H9 (cell line): ENCODE data around the gene COQ8A. TPM values are rescaled to one million over a fixed set of nuclear protein-coding genes. Genes with fewer than 3 reads are reported as not detected.
A peak's percentile ranks its signal among the peaks of the same experiment; 100 is the strongest.

ENCODE experiments used
- DNase-seq: peaks from one replicate; pipeline ENCODE4 v3.0.0-alpha.2; 2017
- H2AFZ ChIP-seq: one replicate; pipeline ENCODE4 v1.6.1; 2013; ENCODE audit warnings: mild to moderate bottlenecking, low read length, control low read depth, moderate library complexity
- H2AK5ac ChIP-seq: 2 replicates; pipeline ENCODE4 v1.6.1; 2013; ENCODE audit warnings: low read length, control low read depth, mixed read lengths; ENCODE audit not compliant: insufficient read length
- H2BK120ac ChIP-seq: one replicate; pipeline ENCODE4 v1.6.1; 2013; ENCODE audit warnings: low read depth, mild to moderate bottlenecking, low read length, control low read depth, inconsistent platforms; ENCODE audit not compliant: poor library complexity, severe bottlenecking
- H2BK12ac ChIP-seq: 2 replicates; pipeline ENCODE4 v1.6.1; 2013; ENCODE audit warnings: low read length, control low read depth, mixed read lengths, low read depth; ENCODE audit not compliant: insufficient read length
- H2BK15ac ChIP-seq: 2 replicates; pipeline ENCODE4 v1.6.1; 2013; ENCODE audit warnings: low read depth, low read length, control low read depth
- H2BK20ac ChIP-seq: one replicate; pipeline ENCODE4 v1.6.1; 2013; ENCODE audit warnings: low read depth, mild to moderate bottlenecking, low read length, control low read depth, inconsistent platforms; ENCODE audit not compliant: poor library complexity, severe bottlenecking
- H2BK5ac ChIP-seq: 2 replicates; pipeline ENCODE4 v1.6.1; 2013; ENCODE audit warnings: low read length, control low read depth, mixed read lengths; ENCODE audit not compliant: insufficient read length
- H3K14ac ChIP-seq: 2 replicates; pipeline ENCODE4 v1.6.1; 2013; ENCODE audit warnings: low read length, control low read depth; ENCODE audit not compliant: insufficient read depth
- H3K18ac ChIP-seq: 2 replicates; pipeline ENCODE4 v1.6.1; 2013; ENCODE audit warnings: low read depth, mild to moderate bottlenecking, mixed read lengths, low read length, control low read depth; ENCODE audit not compliant: insufficient read length
- H3K23ac ChIP-seq: 2 replicates; pipeline ENCODE4 v1.6.1; 2013; ENCODE audit warnings: low read length, control low read depth, mixed read lengths, low read depth; ENCODE audit not compliant: insufficient read length
- H3K23me2 ChIP-seq: 2 replicates; pipeline ENCODE4 v1.6.1; 2013; ENCODE audit warnings: low read depth, mild to moderate bottlenecking, mixed read lengths, low read length, control low read depth; ENCODE audit not compliant: insufficient read length, poor library complexity, severe bottlenecking
- H3K27ac ChIP-seq: 2 replicates; pipeline ENCODE4 v1.5.1; 2013; ENCODE audit warnings: low read length, control low read depth, mixed read lengths, low read depth; ENCODE audit not compliant: insufficient read length
- H3K27me3 ChIP-seq: 2 replicates; pipeline ENCODE4 v1.6.1; 2013; ENCODE audit warnings: low read length, control low read depth, inconsistent platforms; ENCODE audit not compliant: insufficient read depth
- H3K4ac ChIP-seq: 2 replicates; pipeline ENCODE4 v1.6.1; 2013; ENCODE audit warnings: low read depth, mild to moderate bottlenecking, control low read depth, inconsistent platforms, low read length, moderate library complexity
- H3K4me1 ChIP-seq: 2 replicates; pipeline ENCODE4 v1.6.1; 2013; ENCODE audit warnings: low read length, control low read depth, inconsistent platforms; ENCODE audit not compliant: insufficient read depth
- H3K4me2 ChIP-seq: 2 replicates; pipeline ENCODE4 v1.6.1; 2013; ENCODE audit warnings: low read length, control low read depth, mixed read lengths; ENCODE audit not compliant: insufficient read length, insufficient read depth
- H3K56ac ChIP-seq: 2 replicates; pipeline ENCODE4 v1.6.1; 2013; ENCODE audit warnings: low read depth, mild to moderate bottlenecking, mixed read lengths, low read length, control low read depth; ENCODE audit not compliant: insufficient read length
- H3K79me1 ChIP-seq: 2 replicates; pipeline ENCODE4 v1.6.1; 2013; ENCODE audit warnings: low read depth, mild to moderate bottlenecking, moderate library complexity, low read length, control low read depth, inconsistent platforms; ENCODE audit not compliant: insufficient read depth, poor library complexity, severe bottlenecking
- H3K79me2 ChIP-seq: 2 replicates; pipeline ENCODE4 v1.6.1; 2013; ENCODE audit warnings: low read length, control low read depth, inconsistent platforms; ENCODE audit not compliant: insufficient read depth
- H3K9ac ChIP-seq: 2 replicates; pipeline ENCODE4 v1.6.1; 2013; ENCODE audit warnings: low read length, control low read depth, mixed read lengths; ENCODE audit not compliant: insufficient read length; ENCODE audit errors: extremely low read depth
- H3K9me3 ChIP-seq: one replicate; pipeline ENCODE4 v1.6.1; 2013; ENCODE audit warnings: low read depth, low read length, inconsistent platforms; ENCODE audit not compliant: control insufficient read depth
- H3T11ph ChIP-seq: one replicate; pipeline ENCODE4 v1.6.1; 2013; ENCODE audit warnings: mild to moderate bottlenecking, low read length, control low read depth, inconsistent platforms
- H4K20me1 ChIP-seq: one replicate; pipeline ENCODE4 v1.6.1; 2013; ENCODE audit not compliant: control insufficient read depth, insufficient read length, insufficient read depth
- H4K5ac ChIP-seq: 2 replicates; pipeline ENCODE4 v1.6.1; 2013; ENCODE audit warnings: low read depth, mild to moderate bottlenecking, mixed read lengths, low read length, control low read depth; ENCODE audit not compliant: insufficient read length
- H4K8ac ChIP-seq: replicated peaks from 2 replicates; pipeline ENCODE4 v1.6.1; 2013; ENCODE audit warnings: low read length, control low read depth, mixed read lengths, low read depth; ENCODE audit not compliant: insufficient read length
- H4K91ac ChIP-seq: 2 replicates; pipeline ENCODE4 v1.6.1; 2013; ENCODE audit warnings: low read depth, mild to moderate bottlenecking, moderate library complexity, mixed read lengths, low read length, control low read depth; ENCODE audit not compliant: insufficient read length
- H3K27ac Mint-ChIP-seq, 3 experiments: 2 replicates in 2 of 3; 3 replicates in 1 of 3; pipeline ENCODE4 v1.8.0; 2020 to 2021; ENCODE audit warnings: mixed read lengths in 3 of 3, mild to moderate bottlenecking in 1 of 3, moderate library complexity in 1 of 3
- H3K27me3 Mint-ChIP-seq: 2 replicates; pipeline ENCODE4 v1.8.0; 2021; ENCODE audit warnings: low read depth, mild to moderate bottlenecking, moderate library complexity, mixed read lengths
- H3K36me3 Mint-ChIP-seq, 3 experiments: 2 replicates in 2 of 3; 3 replicates in 1 of 3; pipeline ENCODE4 v1.8.0; 2020 to 2021; ENCODE audit warnings: low read depth in 3 of 3, mixed read lengths in 3 of 3; ENCODE audit not compliant: insufficient read depth in 1 of 3
- H3K4me1 Mint-ChIP-seq, 2 experiments: 2 replicates each; pipeline ENCODE4 v1.8.0; 2020; ENCODE audit warnings: mixed read lengths in 2 of 2
- H3K4me3 Mint-ChIP-seq, 2 experiments: 2 replicates in 1 of 2; 3 replicates in 1 of 2; pipeline ENCODE4 v1.8.0; 2020 to 2021; ENCODE audit warnings: mild to moderate bottlenecking in 2 of 2, mixed read lengths in 2 of 2, moderate library complexity in 1 of 2
- H3K9me3 Mint-ChIP-seq, 2 experiments: 2 replicates in 1 of 2; 3 replicates in 1 of 2; pipeline ENCODE4 v1.8.0; 2020; ENCODE audit warnings: mild to moderate bottlenecking in 2 of 2, mixed read lengths in 2 of 2, moderate library complexity in 1 of 2
- CTCF ChIP-seq: fragments of 200-600 bp; sonication (generic); conservative IDR thresholded peaks from 3 replicates; pipeline ENCODE4 v1.8.0; 2021; ENCODE audit warnings: antibody characterized with exemption, mild to moderate bottlenecking
- WGBS: extraction: QIAGEN DNeasy Blood & Tissue Kit; methylation state at CpG from one replicate; pipeline ENCODE4 v1.1.7; 2013; ENCODE audit warnings: missing lambda C conversion rate, low lambda C conversion rate, mixed read lengths; ENCODE audit not compliant: insufficient read length; ENCODE audit errors: extremely low coverage; 5-methylcytosine and 5-hydroxymethylcytosine counted together
- total RNA-seq: library from RNA; stranded (reverse); gene quantifications from 2 replicates; pipeline ENCODE4 v1.2.1, GENCODE V29; 2021

COQ8A gene
- total RNA-seq, 1 experiment from 2014 or later, result 26.0 TPM

- Histone ChIP-seq H2BK20ac (no peak overlapping the region), H3K27ac (no peak overlapping the region), H3K23ac (no peak overlapping the region), H3K79me1 (no peaks in the 10 kb centered on the region), H2BK5ac (no peak overlapping the region), H3K23me2 (no peaks in the 10 kb centered on the region), H3K4ac (no peak overlapping the region), H4K8ac (no peak overlapping the region), H3K4me1 (no peaks in the 10 kb centered on the region), H3K27me3 (no peaks in the 10 kb centered on the region), H3T11ph (no peak overlapping the region), H4K20me1 (no peaks in the 10 kb centered on the region), H2BK15ac (no peak overlapping the region), H3K4me2 (no peak overlapping the region), H3K18ac (no peak overlapping the region), H2BK12ac (no peak overlapping the region), H4K5ac (no peak overlapping the region), H3K56ac (no peak overlapping the region), H2AK5ac (no peak overlapping the region), H3K9me3 (no peaks in the 10 kb centered on the region), H3K79me2 (no peaks in the 10 kb centered on the region), H3K14ac (no peak overlapping the region), H3K9ac (no peak overlapping the region), H4K91ac (no peak overlapping the region), H2BK120ac (no peak overlapping the region), H2AFZ (no peak overlapping the region)
- H3K4me3 Mint-ChIP-seq, result no peak overlapping the region
- H3K27ac Mint-ChIP-seq, result peak overlapping the region in 2 of 3 experiments; percentile 76 to 79; a peak in 3 of 7 replicates
- H3K9me3 Mint-ChIP-seq, result no peaks in the 10 kb centered on the region
- peaks cover 20 to 51% of the 10 kb centered on the region in 2 experiments for H3K4me1 Mint-ChIP-seq
- no peaks in the 10 kb centered on the region for H3K27me3 Mint-ChIP-seq
- DNase-seq, result no peak
- no peak for TF ChIP-seq CTCF
- no CpG with 5 or more reads among the region's 12 CpGs for WGBS
- H3K36me3 Mint-ChIP-seq, result peaks cover 7 to 26% (median 21%) of the 10 kb centered on the region in 3 experiments
These were observed 49.2 kb downstream of the COQ8A start for GRCh38 chr1:226989085-226989920.
